HTR-8/SVneo (cell line): ENCODE data around the gene KIF5C.

Experiments used
- DNase-seq: peaks from one replicate; pipeline ENCODE4 v3.0.0; 2011; ENCODE audit warnings: low spot score, mixed read lengths; ENCODE audit not compliant: insufficient read length
- FAIRE-seq: peaks from 2 replicates; lab custom pipeline; 2011; peaks lifted over from hg19 to GRCh38; lab: Jason Lieb, UNC

Gene KIF5C

GRCh38 chr2:149033716-149034115, 158.7 kb downstream of the KIF5C start:
- DNase-seq, result no peak
- no peak for FAIRE-seq

- FAIRE-seq (no peak), DNase-seq (no peak)
Observed at GRCh38 chr2:149034406-149034805, 159.4 kb downstream of the KIF5C start.

- DNase-seq (no peak), FAIRE-seq (no peak)
Observed at GRCh38 chr2:149036507-149037293, 161.7 kb downstream of the KIF5C start.

- DNase-seq (peak; percentile 62), FAIRE-seq (no peak)
Observed at GRCh38 chr2:149037851-149038250, 162.8 kb downstream of the KIF5C start.

- FAIRE-seq (no peak), DNase-seq (peak; percentile 41)
Observed at GRCh38 chr2:149038442-149039212, 163.6 kb downstream of the KIF5C start, which contains the start of gene LYPD6B. LYPD6B (plus strand) TSS chr2:149038699; CDS start chr2:149130949, 92,250 bp downstream.

GRCh38 chr2:149039213-149039724, 164.2 kb downstream of the KIF5C start:
- FAIRE-seq (no peak), DNase-seq (no peak)

- no peak for FAIRE-seq
- no peak for DNase-seq
Observed at GRCh38 chr2:149040451-149040850, 165.4 kb downstream of the KIF5C start.

GRCh38 chr2:149041482-149041881, 166.5 kb downstream of the KIF5C start:
- FAIRE-seq (no peak), DNase-seq (no peak)

- no peak for DNase-seq
- FAIRE-seq, result no peak
Observed at GRCh38 chr2:149042881-149043280, 167.9 kb downstream of the KIF5C start.

GRCh38 chr2:149044500-149044899, 169.5 kb downstream of the KIF5C start:
- DNase-seq, result no peak
- FAIRE-seq, result no peak

- DNase-seq, result no peak
- FAIRE-seq, result no peak
Observed at GRCh38 chr2:149047118-149047517, 172.1 kb downstream of the KIF5C start.

- FAIRE-seq (peak; percentile 70), DNase-seq (no peak)
Observed at GRCh38 chr2:149049142-149049541, 174.1 kb downstream of the KIF5C start.

- no peak for DNase-seq
- peak; percentile 46 for FAIRE-seq
Observed at GRCh38 chr2:149050188-149050587, 175.2 kb downstream of the KIF5C start.

- FAIRE-seq, result no peak
- DNase-seq, result no peak
Observed at GRCh38 chr2:149055751-149056150, 180.7 kb downstream of the KIF5C start.

- DNase-seq (no peak), FAIRE-seq (no peak)
Observed at GRCh38 chr2:149056541-149057255, 181.7 kb downstream of the KIF5C start.

GRCh38 chr2:149057401-149057800, 182.4 kb downstream of the KIF5C start:
- FAIRE-seq (no peak), DNase-seq (no peak)

- FAIRE-seq (no peak), DNase-seq (no peak)
Observed at GRCh38 chr2:149058936-149059335, 183.9 kb downstream of the KIF5C start.

- DNase-seq (no peak), FAIRE-seq (no peak)
Observed at GRCh38 chr2:149059822-149060221, 184.8 kb downstream of the KIF5C start.

GRCh38 chr2:149061133-149061745, 186.2 kb downstream of the KIF5C start:
- DNase-seq (no peak), FAIRE-seq (no peak)

- no peak for FAIRE-seq
- no peak for DNase-seq
Observed at GRCh38 chr2:149062531-149062930, 187.5 kb downstream of the KIF5C start.
